ENCODE data around the gene TMEM217. TPM values are rescaled to one million over a fixed set of nuclear protein-coding genes. Genes with fewer than 3 reads are reported as not detected.

Gene TMEM217
- total and polyA plus RNA-seq, 2 of the 8 experiments (the other 6 are each of a cell fraction or from before 2014, with no cell fraction given), result 0.60 to 1.1 TPM

DNA sequence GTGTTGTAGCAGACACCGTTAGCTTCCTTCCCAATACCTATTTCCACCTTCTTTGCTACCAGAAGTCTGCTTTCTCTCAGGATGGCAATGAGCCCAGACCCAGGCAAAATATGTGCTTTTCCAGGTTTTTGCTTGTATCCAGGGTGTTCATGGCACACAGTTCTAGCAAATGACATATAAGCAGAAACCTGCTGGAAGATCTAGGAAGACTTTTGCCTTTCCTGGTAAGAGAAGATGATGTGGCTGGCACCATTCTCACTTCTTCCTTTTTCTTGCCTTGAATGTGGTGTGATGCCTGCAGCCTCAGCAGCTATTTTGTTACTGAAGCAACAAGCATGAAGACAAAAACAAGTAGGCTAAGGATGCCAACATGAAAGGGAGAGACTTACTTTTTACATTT, 19.6 kb downstream of the TMEM217 start:
- POLR2A ChIA-PET (ENCODE audit: partially characterized antibody), result no interaction called here
- H3K4me1 ChIP-seq (replicated peaks in 1 of 4; ENCODE audit: control insufficient read depth in 3 of 4, insufficient read depth in 4 of 4, low read length in 3 of 4), result no peaks in the 10 kb centered on the region
- no peak overlapping the region for H2AK5ac ChIP-seq (ENCODE audit: low read depth, low read length)

More for the DNA sequence above, 19.6 kb downstream of the TMEM217 start:
- Histone ChIP-seq H2AFZ (ENCODE audit: low read length) (no peak overlapping the region), H2BK5ac (ENCODE audit: low read depth, low read length) (no peak overlapping the region), H2BK12ac (ENCODE audit: low read depth, low read length) (no peak overlapping the region), H3K4me2 (ENCODE audit: insufficient read depth in 1 of 2, low read depth in 2 of 2, low read length in 2 of 2) (no peak overlapping the region), H2BK15ac (ENCODE audit: low read length) (no peak overlapping the region), H3K79me1 (ENCODE audit: low read depth, low read length) (no peaks in the 10 kb centered on the region), H3K9ac (replicated peaks in 1 of 4; ENCODE audit: extremely low read depth in 1 of 4, low read depth in 3 of 4, low read length in 3 of 4) (no peak overlapping the region), H4K5ac (ENCODE audit: insufficient read length, low read depth, low read length) (no peak overlapping the region), H3K4ac (replicated peaks; ENCODE audit: insufficient read length, low read depth, low read length) (no peak overlapping the region), H3K18ac (ENCODE audit: extremely low read depth, low read length) (no peak overlapping the region), H3K4me3 (ENCODE audit: extremely low read depth in 1 of 4, insufficient read depth in 2 of 4, low read depth in 3 of 4, low read length in 4 of 4) (no peak overlapping the region), H2BK120ac (replicated peaks; ENCODE audit: low read depth, low read length) (no peak overlapping the region), H3K27ac (ENCODE audit: low read depth, low read length) (no peak overlapping the region), H3K36me3 (ENCODE audit: control insufficient read depth in 2 of 4, insufficient read depth in 4 of 4, low read length in 3 of 4) (no peaks in the 10 kb centered on the region), H3K23me2 (ENCODE audit: low read depth, low read length) (no peaks in the 10 kb centered on the region), H4K8ac (ENCODE audit: extremely low read depth, insufficient read depth, low read length) (no peak overlapping the region), H4K91ac (replicated peaks; ENCODE audit: insufficient read length, low read length) (no peak overlapping the region), H2BK20ac (ENCODE audit: low read length) (no peak overlapping the region), H3K14ac (ENCODE audit: insufficient read length) (no peak overlapping the region), H3K56ac (replicated peaks; ENCODE audit: insufficient read length, low read depth, low read length) (no peak overlapping the region), H3K23ac (ENCODE audit: insufficient read length) (no peak overlapping the region), H3K79me2 (ENCODE audit: control insufficient read depth in 1 of 2, insufficient read depth in 2 of 2, low read length in 2 of 2) (no peaks in the 10 kb centered on the region), H3K27me3 (replicated peaks in 1 of 4; ENCODE audit: control insufficient read depth in 3 of 4, extremely low read depth in 1 of 4, insufficient read depth in 3 of 4, low read length in 3 of 4) (no peaks in the 10 kb centered on the region), H4K20me1 (replicated peaks in 1 of 2; ENCODE audit: control insufficient read depth in 1 of 2, insufficient read depth in 2 of 2, low read length in 2 of 2) (no peaks in the 10 kb centered on the region), H3K9me3 (ENCODE audit: insufficient read depth in 2 of 2, low read depth in 1 of 2, low read length in 1 of 2) (no peaks in the 10 kb centered on the region)
- TF ChIP-seq BRCA1 (IDR thresholded peaks at IDR 0.05; ENCODE audit: low read depth, low read length) (no peak), SRF (IDR thresholded peaks at IDR 0.05; ENCODE audit: low read depth, low read length) (no peak), PHF8 (conservative IDR thresholded peaks at IDR 0.05; ENCODE audit: low read depth, low read length) (no peak), EZH2 (IDR thresholded peaks at IDR 0.05; ENCODE audit: low read depth, low read length, severe bottlenecking) (no peak), NRF1 (IDR thresholded peaks at IDR 0.05; ENCODE audit: low read depth, low read length) (no peak), CBX8 (IDR thresholded peaks at IDR 0.05; ENCODE audit: borderline replicate concordance, low read depth, low read length) (no peak), ZNF274 (IDR thresholded peaks at IDR 0.05; ENCODE audit: borderline replicate concordance, extremely low read depth, low read length) (no peak), FOSL1 (IDR thresholded peaks at IDR 0.05; ENCODE audit: insufficient read depth, low read depth, low read length) (no peak), RFX5 (IDR thresholded peaks at IDR 0.05; ENCODE audit: borderline replicate concordance, low read depth, low read length) (no peak)
- CTCF ChIA-PET (ENCODE audit: partially characterized antibody), result interaction anchor here (0.6 to 1.3 kb wide), 3 partner anchors 75 to 1130 kb away, joined by 3 to 5 read pairs (median 3); no protein-coding TSS in a partner anchor
- DNase-seq (ENCODE audit: low read depth in 1 of 2, low spot score in 2 of 2), result no peak
- 93% methylated on average over 1 of the region's 1 CpG; no CpG with 5 or more reads in 1 of the 2 experiments for WGBS, 2 experiments (ENCODE audit: extremely low coverage in 1 of 2, insufficient coverage in 1 of 2, insufficient read length in 1 of 2, insufficient replicate concordance in 2 of 2, low coverage in 1 of 2, low lambda C conversion rate in 2 of 2, missing lambda C conversion rate in 1 of 2)
- no peak for FAIRE-seq
